ENCODE measurements around the gene TCP11L1.
"Not testable (repeated sequence)": the region's sequence is repeated elsewhere in the genome, so short reads cannot be mapped to it uniquely, and the experiment has no call there.

TCP11L1 gene

DNA sequence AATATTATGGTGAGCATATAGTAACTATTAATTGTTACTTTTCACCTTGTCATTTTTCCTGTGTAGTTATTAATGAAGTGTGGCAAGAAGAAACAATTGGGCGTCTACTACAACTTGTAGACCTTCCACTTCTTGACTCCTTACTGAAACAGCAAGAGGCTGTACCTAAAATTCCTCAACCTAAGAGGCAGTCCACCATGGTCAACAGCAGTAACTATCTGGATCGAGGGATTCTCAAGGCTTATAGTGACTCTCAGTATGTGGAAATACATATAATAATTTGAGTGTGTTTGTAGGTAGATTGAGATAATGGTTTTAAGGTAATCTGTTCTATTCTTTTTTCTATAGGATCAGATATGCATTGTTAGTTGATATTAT, 10.8 kb upstream of the TCP11L1 start:
- DNase-seq: no peak

- DNase-seq: not testable (repeated sequence)
Observed at GRCh38 chr11:33029218-33029617, 10.2 kb upstream of the TCP11L1 start.

- DNase-seq: no peak
Observed at GRCh38 chr11:33033493-33033892, 5.9 kb upstream of the TCP11L1 start.

DNA sequence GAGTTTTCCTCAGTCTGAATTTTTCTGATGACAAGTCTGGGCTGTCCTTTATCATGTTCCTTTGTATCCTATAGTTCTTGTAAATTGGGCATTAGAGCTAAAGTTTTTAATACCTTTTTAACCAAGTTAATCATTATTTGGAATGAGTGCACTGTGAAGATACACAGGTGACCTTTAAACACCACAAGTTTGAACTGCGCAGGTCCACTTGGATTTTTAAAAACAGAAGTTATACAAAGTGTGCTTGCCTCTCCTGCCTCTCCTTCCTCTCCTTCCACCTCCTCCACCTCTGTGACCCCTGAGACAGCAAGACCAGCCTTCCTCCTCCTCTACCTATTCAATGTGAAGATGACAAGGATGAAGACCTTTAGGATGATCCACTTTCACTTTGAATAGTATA, 4.4 kb upstream of the TCP11L1 start:
- no peak for DNase-seq

- DNase-seq: peak in 9 of 56 donors; percentile 6 to 73 (median 33)
Observed at GRCh38 chr11:33040033-33040861, 875 bp downstream of the TCP11L1 start.

GRCh38 chr11:33040862-33041453, 1.6 kb downstream of the TCP11L1 start:
- no peak for DNase-seq

DNA sequence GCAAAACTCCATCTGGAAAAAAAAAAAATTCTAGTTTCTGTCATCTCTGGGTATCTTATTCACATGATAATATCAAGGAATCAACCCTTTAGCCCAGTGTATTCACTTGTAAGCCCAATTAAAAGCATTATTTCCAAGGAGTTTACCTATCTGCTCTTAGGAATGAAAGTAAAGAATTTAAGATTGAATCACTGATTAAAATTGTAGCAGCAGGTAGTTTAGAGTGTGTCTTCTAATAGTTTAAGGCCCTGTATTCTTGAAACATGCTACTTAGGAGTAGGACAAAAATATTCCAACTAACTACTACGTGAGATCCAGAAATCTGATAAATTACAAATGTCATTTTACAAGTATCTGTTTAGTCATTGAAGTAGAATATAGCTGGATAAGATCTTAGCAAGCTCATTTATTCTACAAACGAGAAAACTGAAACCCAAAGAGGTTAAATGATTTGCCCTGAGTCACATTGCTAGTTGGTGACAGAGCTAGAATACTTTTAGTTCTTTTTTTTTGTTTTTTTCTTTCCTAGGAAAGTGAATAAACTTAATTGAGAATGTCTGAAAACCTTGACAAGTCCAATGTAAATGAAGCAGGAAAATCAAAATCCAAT, 4.0 kb downstream of the TCP11L1 start:
- DNase-seq: no peak

GRCh38 chr11:33044285-33044756, 4.9 kb downstream of the TCP11L1 start:
- no peak for DNase-seq

DNA sequence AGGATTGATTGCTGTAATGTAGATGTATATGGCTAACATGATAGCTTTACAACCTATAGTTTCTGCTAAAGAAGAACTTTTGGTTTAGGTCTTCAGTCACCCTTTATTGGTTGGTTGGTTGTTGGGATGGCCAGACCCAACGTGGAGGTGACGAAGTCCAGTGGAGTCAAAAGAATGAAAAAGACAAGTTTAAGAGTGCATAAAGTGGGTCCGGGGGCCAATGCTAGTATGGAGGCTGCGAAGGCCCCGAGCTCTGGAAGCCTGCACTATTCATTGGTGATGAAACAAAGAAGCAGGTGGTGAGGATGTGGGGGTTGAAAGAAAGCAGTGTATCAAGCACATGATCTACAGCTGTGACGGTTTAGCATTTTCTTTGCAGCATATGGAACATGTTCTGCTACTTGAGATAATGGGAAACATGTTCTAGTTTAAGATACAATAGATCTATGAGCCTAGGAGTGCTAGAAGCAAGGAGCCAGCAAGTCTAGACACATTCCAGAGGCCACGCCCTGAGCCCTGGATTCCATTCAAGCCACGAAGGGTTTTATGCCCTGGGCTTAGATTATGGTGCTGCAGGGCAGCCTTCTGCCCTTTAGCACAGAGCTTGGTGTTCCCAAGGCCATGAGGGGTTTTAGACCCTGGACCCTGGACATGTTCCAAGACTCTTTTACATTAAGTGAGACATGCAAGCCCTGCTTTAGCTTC, 6.3 kb downstream of the TCP11L1 start:
- no peak for DNase-seq

DNA sequence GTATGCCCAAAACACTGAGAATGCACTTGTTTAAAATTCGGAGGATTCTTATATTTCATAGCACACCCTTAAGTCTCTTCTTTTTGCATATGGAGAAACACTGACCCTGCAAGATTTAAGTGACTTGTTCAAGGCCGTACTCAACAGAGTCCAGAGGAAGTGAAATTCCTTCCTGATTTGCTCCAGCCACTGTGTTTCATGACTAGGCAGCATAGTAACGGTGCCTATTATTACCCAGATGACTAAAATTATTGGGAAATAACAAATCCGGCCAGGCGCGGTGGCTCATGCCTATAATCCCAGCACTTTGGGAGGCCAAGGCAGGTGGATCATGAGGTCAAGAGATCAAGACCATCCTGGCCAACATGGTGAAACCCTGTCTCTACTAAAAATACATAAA, 9.3 kb downstream of the TCP11L1 start:
- DNase-seq: not testable (repeated sequence)

- DNase-seq: not testable (repeated sequence)
Observed at GRCh38 chr11:33049565-33050408, 10.4 kb downstream of the TCP11L1 start.

GRCh38 chr11:33052231-33052630, 12.9 kb downstream of the TCP11L1 start:
- no peak for DNase-seq

GRCh38 chr11:33055375-33055774, 16.0 kb downstream of the TCP11L1 start:
- no peak for DNase-seq

- no peak for DNase-seq
Observed at GRCh38 chr11:33057284-33057683, 17.9 kb downstream of the TCP11L1 start.

GRCh38 chr11:33059331-33060007, 20.1 kb downstream of the TCP11L1 start:
- DNase-seq: no peak

DNA sequence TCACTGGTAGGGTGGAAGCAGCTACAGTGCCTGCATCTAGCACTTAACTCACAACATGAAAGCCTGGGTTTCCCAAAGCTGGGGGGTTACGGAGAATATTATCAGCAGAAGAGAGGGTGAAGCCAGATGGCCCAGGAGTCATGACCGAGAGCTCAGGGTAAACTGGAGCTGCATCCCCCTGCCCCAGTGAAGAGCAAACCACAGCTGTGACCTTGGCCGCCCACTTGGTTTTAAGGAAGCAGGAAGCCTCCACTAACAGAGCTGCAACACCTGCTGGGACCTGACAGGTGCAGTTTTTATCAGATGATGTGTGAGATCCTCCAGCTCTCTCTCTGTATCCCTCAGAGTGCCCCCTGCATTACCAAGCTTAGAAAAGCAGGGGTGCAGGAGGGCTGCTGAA, 20.9 kb downstream of the TCP11L1 start:
- no peak for DNase-seq

DNA sequence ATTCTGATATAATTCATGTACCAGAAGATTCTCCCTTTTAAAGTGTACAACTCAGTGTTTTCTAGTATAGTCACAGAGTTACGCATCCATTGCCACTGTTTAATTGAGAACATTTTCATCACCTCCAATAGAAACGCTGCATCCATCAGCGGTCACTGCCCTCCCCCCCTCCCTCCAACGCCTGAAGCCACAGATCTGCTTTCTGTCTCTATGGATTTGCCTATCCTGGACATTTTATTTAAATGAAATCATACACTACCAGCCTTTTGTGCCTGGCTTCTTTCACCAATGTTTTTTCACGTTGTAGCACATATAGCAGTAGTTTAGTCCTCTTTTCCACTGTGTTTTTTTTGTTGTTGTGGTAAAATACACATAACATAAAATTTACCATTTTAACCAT, 22.8 kb downstream of the TCP11L1 start:
- no peak for DNase-seq

GRCh38 chr11:33063326-33063881, 24.0 kb downstream of the TCP11L1 start:
- DNase-seq: no peak

GRCh38 chr11:33064033-33064825, 24.9 kb downstream of the TCP11L1 start:
- peak in 1 of 56 donors; percentile 2 for DNase-seq
